ENCODE data around the gene RFX5. TPM values are rescaled to one million over a fixed set of nuclear protein-coding genes. Genes with fewer than 3 reads are reported as not detected.
A peak's percentile ranks its signal among the peaks of the same experiment; 100 is the strongest.

RFX5 gene
- total and polyA plus RNA-seq, 4 donors, result 5.2 to 17.5 (median 11.1) TPM

DNA sequence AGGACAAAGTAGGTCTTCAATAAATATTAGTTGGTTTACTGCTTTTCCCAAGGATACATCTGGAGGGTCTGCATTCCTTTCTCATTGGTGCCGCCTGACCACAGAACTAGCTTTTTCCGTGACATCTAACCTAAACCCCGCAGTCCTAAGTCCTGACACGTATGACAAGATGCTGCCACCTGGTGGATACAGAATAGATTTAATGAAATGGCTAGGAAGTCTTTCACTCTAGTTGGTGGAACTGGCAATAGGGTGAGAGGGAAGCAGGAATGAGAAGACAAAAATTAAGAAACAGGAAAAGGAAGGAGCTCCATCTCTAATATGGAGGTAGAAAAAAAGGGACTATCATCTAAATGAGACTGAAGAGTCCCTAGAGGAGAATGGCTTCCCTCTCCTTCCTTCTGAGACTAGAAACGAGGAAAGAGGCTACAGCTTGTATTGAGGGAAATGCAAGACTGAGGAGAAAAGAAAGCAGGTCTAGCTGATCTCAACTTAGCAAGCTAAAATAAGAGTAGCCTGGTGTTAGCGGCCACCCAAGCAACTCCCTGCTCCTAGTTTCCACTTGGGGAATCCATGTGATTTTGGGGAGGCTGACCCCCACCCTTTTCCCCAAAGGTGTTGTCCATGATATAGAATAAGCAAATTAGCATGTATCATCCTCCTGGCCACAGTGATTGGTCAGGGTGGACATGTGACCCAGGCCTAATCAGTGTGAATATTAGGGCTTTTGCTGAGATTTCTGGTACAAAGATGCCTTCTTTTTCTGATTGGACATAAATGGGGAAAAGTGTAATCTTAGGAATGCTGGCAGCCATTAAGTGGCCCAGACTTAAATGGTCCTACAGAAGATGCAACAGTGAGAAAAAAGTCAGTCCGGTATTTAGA lies 5.9 kb downstream of the RFX5 start:
- peak; percentile 24 for TF ChIP-seq NR2F2 (IDR thresholded peaks at IDR 0.05)
- no peak for TF ChIP-seq GABPA (IDR thresholded peaks at IDR 0.05 in 1 of 2, conservative IDR thresholded peaks at IDR 0.05 in 1 of 2)
- TF ChIP-seq TAF1 (conservative IDR thresholded peaks at IDR 0.05), result no peak
- peak; percentile 96 for TF ChIP-seq RAD21 (IDR thresholded peaks at IDR 0.05)
- peak in 1 of 2 donors; percentile 20 for TF ChIP-seq JUND (IDR thresholded peaks at IDR 0.05)
- peak; percentile 36 to 41 for TF ChIP-seq RXRA (IDR thresholded peaks at IDR 0.05)
- TF ChIP-seq YY1 (IDR thresholded peaks at IDR 0.05), result peak; percentile 30
- TF ChIP-seq EGR1 (IDR thresholded peaks at IDR 0.05; ENCODE audit: low read depth in 2 of 2), result no peak
- TF ChIP-seq ZBTB33 (IDR thresholded peaks at IDR 0.05), result no peak
- peak; percentile 25 for TF ChIP-seq SP1 (IDR thresholded peaks at IDR 0.05)
- TF ChIP-seq, protein P1, sequence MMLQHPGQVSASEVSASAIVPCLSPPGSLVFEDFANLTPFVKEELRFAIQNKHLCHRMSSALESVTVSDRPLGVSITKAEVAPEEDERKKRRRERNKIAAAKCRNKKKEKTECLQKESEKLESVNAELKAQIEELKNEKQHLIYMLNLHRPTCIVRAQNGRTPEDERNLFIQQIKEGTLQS (IDR thresholded peaks at IDR 0.05), result no peak
- peak; percentile 70 for TF ChIP-seq CTCF (IDR thresholded peaks at IDR 0.05; ENCODE audit: low read depth, low read length, missing input control)
- peak; percentile 55 for TF ChIP-seq HNF4G (IDR thresholded peaks at IDR 0.05)
- TF ChIP-seq FOXA2 (IDR thresholded peaks at IDR 0.05), result no peak
- TF ChIP-seq, protein P2, sequence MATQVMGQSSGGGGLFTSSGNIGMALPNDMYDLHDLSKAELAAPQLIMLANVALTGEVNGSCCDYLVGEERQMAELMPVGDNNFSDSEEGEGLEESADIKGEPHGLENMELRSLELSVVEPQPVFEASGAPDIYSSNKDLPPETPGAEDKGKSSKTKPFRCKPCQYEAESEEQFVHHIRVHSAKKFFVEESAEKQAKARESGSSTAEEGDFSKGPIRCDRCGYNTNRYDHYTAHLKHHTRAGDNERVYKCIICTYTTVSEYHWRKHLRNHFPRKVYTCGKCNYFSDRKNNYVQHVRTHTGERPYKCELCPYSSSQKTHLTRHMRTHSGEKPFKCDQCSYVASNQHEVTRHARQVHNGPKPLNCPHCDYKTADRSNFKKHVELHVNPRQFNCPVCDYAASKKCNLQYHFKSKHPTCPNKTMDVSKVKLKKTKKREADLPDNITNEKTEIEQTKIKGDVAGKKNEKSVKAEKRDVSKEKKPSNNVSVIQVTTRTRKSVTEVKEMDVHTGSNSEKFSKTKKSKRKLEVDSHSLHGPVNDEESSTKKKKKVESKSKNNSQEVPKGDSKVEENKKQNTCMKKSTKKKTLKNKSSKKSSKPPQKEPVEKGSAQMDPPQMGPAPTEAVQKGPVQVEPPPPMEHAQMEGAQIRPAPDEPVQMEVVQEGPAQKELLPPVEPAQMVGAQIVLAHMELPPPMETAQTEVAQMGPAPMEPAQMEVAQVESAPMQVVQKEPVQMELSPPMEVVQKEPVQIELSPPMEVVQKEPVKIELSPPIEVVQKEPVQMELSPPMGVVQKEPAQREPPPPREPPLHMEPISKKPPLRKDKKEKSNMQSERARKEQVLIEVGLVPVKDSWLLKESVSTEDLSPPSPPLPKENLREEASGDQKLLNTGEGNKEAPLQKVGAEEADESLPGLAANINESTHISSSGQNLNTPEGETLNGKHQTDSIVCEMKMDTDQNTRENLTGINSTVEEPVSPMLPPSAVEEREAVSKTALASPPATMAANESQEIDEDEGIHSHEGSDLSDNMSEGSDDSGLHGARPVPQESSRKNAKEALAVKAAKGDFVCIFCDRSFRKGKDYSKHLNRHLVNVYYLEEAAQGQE (IDR thresholded peaks at IDR 0.05), result no peak
- TF ChIP-seq FOXA1 (IDR thresholded peaks at IDR 0.05), result peak; percentile 11
- TF ChIP-seq HNF4A (conservative IDR thresholded peaks at IDR 0.05), result peak; percentile 80
- TF ChIP-seq MAX (IDR thresholded peaks at IDR 0.05), result no peak
- H3K4me1 ChIP-seq (ENCODE audit: control insufficient read depth in 4 of 4, insufficient read depth in 4 of 4, low read length in 3 of 4), result peaks cover 0 to 7% (median 4%) of the 10 kb centered on the region in 4 donors

More for the DNA sequence above, 5.9 kb downstream of the RFX5 start:
- 34% methylated on average over 7 of the region's 7 CpGs for WGBS
- Histone ChIP-seq H3K4me3 (ENCODE audit: low read depth in 1 of 3, low read length in 3 of 3) (no peak overlapping the region), H3K9ac (ENCODE audit: low read depth in 1 of 2, low read length in 2 of 2) (no peak overlapping the region), H3K9me3 (ENCODE audit: control insufficient read depth in 4 of 4, low read length in 3 of 4) (no peaks in the 10 kb centered on the region), H3K27ac (ENCODE audit: low read depth in 1 of 2, low read length in 2 of 2) (no peak overlapping the region), H3K27me3 (ENCODE audit: control insufficient read depth in 4 of 4, insufficient read depth in 4 of 4, low read length in 3 of 4) (no peaks in the 10 kb centered on the region), H3K36me3 (ENCODE audit: control insufficient read depth in 4 of 4, insufficient read depth in 3 of 4, low read depth in 1 of 4, low read length in 3 of 4) (peaks cover 0 to 24% (median 9%) of the 10 kb centered on the region in 4 donors)
- no peak for DNase-seq (ENCODE audit: low spot score)

Measured in liver (tissue), 9 donors.